ELR (cell line): ENCODE data around the gene SEPTIN7.

ENCODE experiments used
- DNase-seq: peaks from one replicate; pipeline ENCODE4 v3.0.0-alpha.2; 2015; ENCODE audit warnings: low read depth

Gene SEPTIN7

GRCh38 chr7:35787925-35788324 is 12.9 kb upstream of the SEPTIN7 start:
- no peak for DNase-seq

GRCh38 chr7:35792472-35792871 is 8.4 kb upstream of the SEPTIN7 start:
- no peak for DNase-seq

- DNase-seq: peak; percentile 16
These were observed 7.9 kb upstream of the SEPTIN7 start for GRCh38 chr7:35792873-35793489.

GRCh38 chr7:35797311-35797710 is 3.5 kb upstream of the SEPTIN7 start:
- no peak for DNase-seq

GRCh38 chr7:35799846-35800717 is 775 bp upstream of the SEPTIN7 start:
- DNase-seq: peak; percentile 91

- DNase-seq: peak; percentile 74
These were observed 690 bp downstream of the SEPTIN7 start for GRCh38 chr7:35801392-35802101.

- DNase-seq: no peak
These were observed 1.2 kb downstream of the SEPTIN7 start for GRCh38 chr7:35802102-35802466.

- DNase-seq: peak; percentile 24
These were observed 1.8 kb downstream of the SEPTIN7 start for GRCh38 chr7:35802649-35803048.

- no peak for DNase-seq
These were observed 3.5 kb downstream of the SEPTIN7 start for GRCh38 chr7:35804231-35804970.

- DNase-seq: no peak
These were observed 5.0 kb downstream of the SEPTIN7 start for GRCh38 chr7:35805876-35806275.

- DNase-seq: no peak
These were observed 15.7 kb downstream of the SEPTIN7 start for GRCh38 chr7:35816514-35816913.

- no peak for DNase-seq
These were observed 16.3 kb downstream of the SEPTIN7 start for GRCh38 chr7:35817181-35817580.

- no peak for DNase-seq
These were observed 17.1 kb downstream of the SEPTIN7 start for GRCh38 chr7:35817930-35818329.

GRCh38 chr7:35818513-35818912 is 17.7 kb downstream of the SEPTIN7 start:
- DNase-seq: no peak

GRCh38 chr7:35819310-35819709 is 18.5 kb downstream of the SEPTIN7 start:
- DNase-seq: no peak

GRCh38 chr7:35819954-35820703 is 19.3 kb downstream of the SEPTIN7 start:
- no peak for DNase-seq

- no peak for DNase-seq
These were observed 20.0 kb downstream of the SEPTIN7 start for GRCh38 chr7:35820858-35821257.

- DNase-seq: no peak
These were observed 22.6 kb downstream of the SEPTIN7 start for GRCh38 chr7:35823440-35823839.

- no peak for DNase-seq
These were observed 25.1 kb downstream of the SEPTIN7 start for GRCh38 chr7:35825974-35826373.

- no peak for DNase-seq
These were observed 25.9 kb downstream of the SEPTIN7 start for GRCh38 chr7:35826751-35827150.

- peak; percentile 25 for DNase-seq
These were observed 28.0 kb downstream of the SEPTIN7 start for GRCh38 chr7:35828817-35829216.
